PC-3 (cell line): Measurements from ENCODE around the gene RALY.

ENCODE experiments used
- CTCF ChIP-seq: fragments of 300-600 bp; sonication (generic); conservative IDR thresholded peaks from 2 replicates; pipeline ENCODE4 v1.5.1; 2017; ENCODE audit warnings: antibody characterized with exemption, low read depth, mild to moderate bottlenecking, low read length
- EZH2 ChIP-seq: fragments of 300-600 bp; sonication (generic); IDR thresholded peaks from one replicate; pipeline ENCODE4 v1.6.1; 2017; ENCODE audit warnings: antibody characterized with exemption, mild to moderate bottlenecking, low read length; ENCODE audit not compliant: unreplicated experiment

- TF ChIP-seq CTCF (no peak), EZH2 (no peak)
Observed at GRCh38 chr20:34070859-34071258, 77.1 kb downstream of the RALY start.
